Body of pancreas (tissue), 4 donors: ENCODE data around the gene AHI1.

Experiments
- CTCF ChIP-seq, 7 experiments: fragments of 450-650 bp in 4 of 7; fragments of 200-600 bp in 3 of 7; sonication (generic) in 3 of 7; IDR thresholded peaks; one replicate each; pipeline ENCODE4 v1.5.1; 2016 to 2019; ENCODE audit warnings: antibody characterized with exemption in 7 of 7
- POLR2A ChIP-seq, 3 donors: fragments of 450-650 bp; IDR thresholded peaks; one replicate each; pipeline ENCODE4 v1.6.1; 2016; ENCODE audit warnings: antibody characterized with exemption in 3 of 3, mild to moderate bottlenecking in 2 of 3

- TF ChIP-seq CTCF (IDR thresholded peaks at IDR 0.05) = no peak
- no peak for TF ChIP-seq POLR2A (IDR thresholded peaks at IDR 0.05)
Measured at GRCh38 chr6:135397172-135397952, 100.2 kb downstream of the AHI1 start.
